ENCODE measurements around the gene ALX3. TPM values are rescaled to one million over a fixed set of nuclear protein-coding genes. Genes with fewer than 3 reads are reported as not detected.

ALX3 gene
- total and polyA plus RNA-seq, 10 of the 15 experiments (the other 5 are each of a cell fraction or from before 2014, with no cell fraction given): not detected

GRCh38 chr1:110048240-110048639 is 22.2 kb downstream of the ALX3 start:
- Histone ChIP-seq H4K20me1 (ENCODE audit: control insufficient read depth, insufficient read depth) (no peaks in the 10 kb centered on the region), H3K9me3 (replicated peaks; ENCODE audit: control insufficient read depth, insufficient read depth, low read length) (no peaks in the 10 kb centered on the region), H3K9ac (ENCODE audit: control insufficient read depth, insufficient read depth, low read length) (no peak overlapping the region), H3K36me3 (ENCODE audit: control insufficient read depth in 2 of 2, insufficient read depth in 2 of 2, low read length in 1 of 2) (peaks cover 22 to 31% of the 10 kb centered on the region in 2 experiments), H3K27ac (ENCODE audit: control insufficient read depth, insufficient read depth) (no peak overlapping the region), H3K4me2 (ENCODE audit: control insufficient read depth, insufficient read depth) (no peak overlapping the region), H3K4me1 (ENCODE audit: control insufficient read depth, insufficient read depth, low read length) (no peaks in the 10 kb centered on the region), H3K27me3 (replicated peaks in 1 of 2; ENCODE audit: control insufficient read depth in 2 of 2, insufficient read depth in 2 of 2, low read length in 1 of 2) (no peaks in the 10 kb centered on the region), H3K4me3 (no peak overlapping the region), H2AFZ (ENCODE audit: control insufficient read depth, low read depth, low read length) (no peak overlapping the region), H3K79me2 (ENCODE audit: control insufficient read depth, insufficient read depth, low read length) (no peaks in the 10 kb centered on the region)
- DNase-seq (ENCODE audit: low read depth, low spot score): no peak
- ChIA-PET RAD21 (ENCODE audit: unreplicated experiment) (no interaction called here), POLR2A (no interaction called here), SMC1A (ENCODE audit: uncharacterized antibody, unreplicated experiment) (interaction anchor here (0.6 to 1.2 kb wide), 2 partner anchors 19 to 61 kb away, joined by 3 to 4 read pairs; no protein-coding TSS in a partner anchor), CTCF (interaction anchor here (0.6 to 1.1 kb wide), 2 partner anchors 12 to 38 kb away, joined by 3 to 5 read pairs; no protein-coding TSS in a partner anchor)
- BruUV-seq (replicated peaks): no TSS peak
- ATAC-seq: no peak
- intact Hi-C loops (cut with micrococcal nuclease; ENCODE audit: unreplicated experiment) (no loop called here), in situ Hi-C loops (cut with MboI) (no loop called here)
- TF ChIP-seq BCL11A (IDR thresholded peaks at IDR 0.05; ENCODE audit: low read depth, low read length) (no peak), MEF2B (IDR thresholded peaks at IDR 0.05; ENCODE audit: partially characterized antibody, poor library complexity, severe bottlenecking) (no peak), MTA3 (IDR thresholded peaks at IDR 0.05; ENCODE audit: borderline replicate concordance, low read length) (no peak), NFXL1 (IDR thresholded peaks at IDR 0.05; ENCODE audit: borderline replicate concordance) (no peak), RUNX3 (IDR thresholded peaks at IDR 0.05; ENCODE audit: low read length) (no peak), ZNF207 (IDR thresholded peaks at IDR 0.05; ENCODE audit: borderline replicate concordance) (no peak)
- no peak for FAIRE-seq
- WGBS (ENCODE audit: insufficient coverage, insufficient replicate concordance, low lambda C conversion rate, missing lambda C conversion rate): 95% methylated on average over 5 of the region's 5 CpGs

GRCh38 chr1:110047463-110047862 is 23.0 kb downstream of the ALX3 start:
- Histone ChIP-seq H3K36me3 (ENCODE audit: control insufficient read depth in 2 of 2, insufficient read depth in 2 of 2, low read length in 1 of 2) (peaks cover 25 to 29% of the 10 kb centered on the region in 2 experiments), H3K27me3 (replicated peaks in 1 of 2; ENCODE audit: control insufficient read depth in 2 of 2, insufficient read depth in 2 of 2, low read length in 1 of 2) (no peaks in the 10 kb centered on the region), H4K20me1 (ENCODE audit: control insufficient read depth, insufficient read depth) (no peaks in the 10 kb centered on the region), H3K27ac (ENCODE audit: control insufficient read depth, insufficient read depth) (no peak overlapping the region), H3K4me3 (no peak overlapping the region), H3K4me1 (ENCODE audit: control insufficient read depth, insufficient read depth, low read length) (no peaks in the 10 kb centered on the region), H3K9ac (ENCODE audit: control insufficient read depth, insufficient read depth, low read length) (no peak overlapping the region), H3K79me2 (ENCODE audit: control insufficient read depth, insufficient read depth, low read length) (no peaks in the 10 kb centered on the region), H2AFZ (ENCODE audit: control insufficient read depth, low read depth, low read length) (no peak overlapping the region), H3K4me2 (ENCODE audit: control insufficient read depth, insufficient read depth) (no peak overlapping the region), H3K9me3 (replicated peaks; ENCODE audit: control insufficient read depth, insufficient read depth, low read length) (no peaks in the 10 kb centered on the region)
- RAD21 ChIA-PET (ENCODE audit: unreplicated experiment): no interaction called here
- intact Hi-C loops (cut with micrococcal nuclease; ENCODE audit: unreplicated experiment): no loop called here
- 69% methylated on average over 3 of the region's 3 CpGs for WGBS (ENCODE audit: insufficient coverage, insufficient replicate concordance, low lambda C conversion rate, missing lambda C conversion rate)
- BruUV-seq (replicated peaks): no TSS peak
- DNase-seq (ENCODE audit: low read depth, low spot score): no peak
- no peak for FAIRE-seq
- SMC1A ChIA-PET (ENCODE audit: uncharacterized antibody, unreplicated experiment): interaction anchor here (1.2 kb wide), 1 partner anchor 18 kb away, joined by 4 read pairs; no protein-coding TSS in a partner anchor
- CTCF ChIA-PET: interaction anchor here (0.7 to 1.1 kb wide), 2 partner anchors 13 to 63 kb away, joined by 3 to 5 read pairs; partner anchors contain the start of gene AHCYL1
- no peak for TF ChIP-seq RFX5 (IDR thresholded peaks at IDR 0.05; ENCODE audit: low read depth, low read length)
- in situ Hi-C loops (cut with MboI): no loop called here
- peak; percentile 46 for ATAC-seq
- POLR2A ChIA-PET: no interaction called here

Data from GM12878 (cell line).